HG03060 (cell line): ENCODE results near the gene PFKFB3.
"Not testable (repeated sequence)": the region's sequence is repeated elsewhere in the genome, so short reads cannot be mapped to it uniquely, and the experiment has no call there.

Source experiments
- ATAC-seq: cut with Tn5 transposase; IDR thresholded peaks from one replicate; pipeline ENCODE4 v1.9.1; 2021; ENCODE audit warnings: low read depth, moderate number of reproducible peaks; ENCODE audit not compliant: unreplicated experiment

Gene PFKFB3

GRCh38 chr10:6200734-6201515 lies 1.8 kb upstream of the PFKFB3 start:
- no peak for ATAC-seq

GRCh38 chr10:6201516-6201975 lies 1.2 kb upstream of the PFKFB3 start:
- peak; percentile 27 for ATAC-seq

- ATAC-seq, result peak; percentile 3
Measured at GRCh38 chr10:6202098-6202683, 541 bp upstream of the PFKFB3 start.

- peak; percentile 11 for ATAC-seq
Measured at GRCh38 chr10:6203331-6204062, 765 bp downstream of the PFKFB3 start.

DNA sequence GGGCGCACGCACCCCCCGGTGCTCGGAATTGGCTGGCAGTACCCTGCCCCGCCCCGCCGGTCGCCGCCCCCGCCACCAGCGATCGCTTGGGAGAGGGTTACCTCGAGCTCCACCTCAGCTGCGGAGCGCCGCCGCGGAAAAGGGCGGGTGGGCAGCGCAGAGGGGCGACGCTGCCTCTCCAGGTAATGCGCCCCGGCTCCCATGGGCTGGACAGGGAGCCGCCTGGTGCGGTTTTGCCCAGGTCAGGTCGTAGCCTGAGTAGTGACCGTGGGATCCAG lies 1.3 kb downstream of the PFKFB3 start:
- ATAC-seq, result no peak

GRCh38 chr10:6204341-6205191 lies 1.8 kb downstream of the PFKFB3 start:
- no peak for ATAC-seq

DNA sequence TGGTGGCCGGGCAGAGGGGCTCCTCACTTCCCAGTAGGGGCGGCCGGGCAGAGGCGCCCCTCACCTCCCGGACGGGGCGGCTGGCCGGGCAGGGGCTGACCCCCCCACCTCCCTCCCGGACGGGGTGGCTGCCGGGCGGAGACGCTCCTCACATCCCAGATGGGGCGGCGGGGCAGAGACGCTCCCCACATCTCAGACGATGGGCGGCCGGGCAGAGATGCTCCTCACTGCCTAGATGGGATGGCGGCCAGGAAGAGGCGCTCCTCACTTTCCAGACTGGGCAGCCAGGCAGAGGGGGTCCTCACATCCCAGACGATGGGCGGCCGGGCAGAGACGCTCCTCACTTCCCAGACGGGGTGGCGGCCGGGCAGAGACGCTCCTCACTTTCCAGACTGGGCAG lies 3.8 kb downstream of the PFKFB3 start:
- not testable (repeated sequence) for ATAC-seq

DNA sequence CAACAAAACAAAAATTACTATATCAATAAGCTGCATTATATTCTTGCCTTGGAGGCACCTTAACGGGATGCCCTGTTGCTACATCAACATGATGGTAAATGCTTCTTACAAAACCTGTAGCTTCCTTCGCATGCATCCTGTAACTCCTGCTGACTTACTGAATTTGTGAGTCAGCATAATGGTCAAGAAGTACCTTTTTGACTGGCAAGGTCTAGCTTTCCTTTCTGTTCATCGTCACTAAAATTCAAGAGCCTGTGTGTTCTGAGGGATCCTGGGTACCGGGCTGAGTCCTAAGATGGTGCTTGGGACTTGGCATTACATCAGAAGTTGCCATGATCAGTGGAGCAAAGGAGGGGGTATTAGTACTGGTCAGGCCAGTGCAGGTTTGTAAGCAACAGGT lies 4.9 kb downstream of the PFKFB3 start:
- no peak for ATAC-seq

GRCh38 chr10:6208799-6209235 lies 6.1 kb downstream of the PFKFB3 start:
- ATAC-seq, result no peak

DNA sequence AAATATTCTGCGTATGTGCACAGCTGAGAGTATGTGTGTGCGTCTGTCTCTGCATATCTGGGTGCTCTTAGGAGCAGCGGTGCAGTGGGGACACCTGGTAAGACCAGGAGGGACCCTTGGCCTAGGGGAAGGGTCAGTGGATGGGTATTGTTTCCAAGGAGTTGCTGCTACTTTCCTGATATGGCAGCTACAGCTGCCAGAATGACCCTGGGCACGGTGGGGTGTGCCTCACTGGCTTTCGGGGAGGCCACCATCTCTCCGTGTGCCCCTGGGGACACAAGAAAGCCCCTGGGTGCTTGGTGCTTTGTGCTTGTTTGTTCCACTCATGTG lies 8.6 kb downstream of the PFKFB3 start:
- ATAC-seq, result no peak

DNA sequence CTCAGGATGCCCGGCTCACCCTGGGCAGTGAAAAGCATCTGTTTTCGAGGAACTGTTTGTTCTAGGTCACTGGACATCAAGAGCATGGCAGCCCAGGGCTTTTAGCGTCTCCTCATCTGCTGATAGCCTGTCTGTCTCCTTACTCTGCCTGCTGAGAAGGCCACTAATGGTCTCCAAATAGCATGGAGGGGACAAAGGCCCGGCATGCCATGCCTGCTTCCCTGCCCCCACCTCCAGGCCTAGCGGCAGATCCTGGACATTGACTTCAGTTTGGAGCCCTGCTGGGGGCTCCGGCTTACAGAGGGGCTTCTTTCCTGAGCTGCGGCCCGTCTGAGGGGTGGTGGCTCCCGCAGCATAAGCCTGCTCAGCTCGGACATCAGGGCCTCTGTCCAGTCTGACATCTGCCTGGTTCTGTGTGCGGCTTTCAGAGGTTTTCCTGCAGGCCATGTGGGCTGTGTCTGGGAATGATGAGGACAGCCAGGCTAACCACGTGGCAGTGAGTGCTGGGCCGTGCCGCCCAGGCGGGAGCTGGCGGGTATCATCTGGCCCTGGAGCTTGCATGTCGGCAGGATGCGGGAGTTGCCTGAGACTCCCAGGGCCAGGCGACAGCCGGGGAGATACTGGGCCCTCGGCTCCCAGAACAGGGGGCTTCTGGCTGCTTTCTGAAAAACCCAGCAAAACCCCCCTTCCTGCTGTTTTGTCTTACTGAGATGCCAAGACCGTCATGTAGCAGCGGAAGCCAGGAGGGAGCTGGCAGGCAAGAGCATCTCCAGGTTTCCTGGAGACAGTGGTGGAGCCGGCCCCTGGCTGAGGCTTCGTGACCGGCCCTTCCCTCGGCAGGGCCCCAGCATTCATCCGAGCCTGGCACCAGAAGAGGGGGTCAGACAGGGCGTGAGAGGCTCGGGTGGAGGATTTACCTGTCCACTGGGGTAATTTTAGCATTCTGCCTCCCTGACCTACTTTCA lies 9.2 kb downstream of the PFKFB3 start:
- no peak for ATAC-seq

- ATAC-seq, result no peak
Measured at GRCh38 chr10:6212806-6213205, 10.1 kb downstream of the PFKFB3 start.

GRCh38 chr10:6213257-6213905 lies 10.6 kb downstream of the PFKFB3 start:
- no peak for ATAC-seq

- no peak for ATAC-seq
Measured at GRCh38 chr10:6213908-6214307, 11.2 kb downstream of the PFKFB3 start.

DNA sequence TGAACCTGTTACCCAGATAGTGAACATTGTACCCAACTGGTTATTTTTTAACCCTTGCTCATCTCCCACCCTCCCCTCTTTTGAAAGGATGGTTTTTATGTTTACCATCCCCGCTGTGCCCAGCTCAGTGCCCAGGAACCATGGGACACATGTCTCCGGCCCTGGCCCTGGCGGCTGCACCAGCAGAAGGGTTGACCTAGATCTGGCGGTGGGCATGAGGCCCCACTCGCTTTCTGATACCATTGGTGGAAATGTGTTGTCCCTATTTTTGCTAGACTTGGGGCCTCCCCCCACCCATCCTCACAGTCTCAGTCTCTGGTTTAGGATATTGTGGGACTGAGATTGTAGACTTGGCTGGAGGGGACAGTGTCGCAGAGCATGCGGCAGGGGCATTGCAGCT lies 11.9 kb downstream of the PFKFB3 start:
- ATAC-seq, result no peak

DNA sequence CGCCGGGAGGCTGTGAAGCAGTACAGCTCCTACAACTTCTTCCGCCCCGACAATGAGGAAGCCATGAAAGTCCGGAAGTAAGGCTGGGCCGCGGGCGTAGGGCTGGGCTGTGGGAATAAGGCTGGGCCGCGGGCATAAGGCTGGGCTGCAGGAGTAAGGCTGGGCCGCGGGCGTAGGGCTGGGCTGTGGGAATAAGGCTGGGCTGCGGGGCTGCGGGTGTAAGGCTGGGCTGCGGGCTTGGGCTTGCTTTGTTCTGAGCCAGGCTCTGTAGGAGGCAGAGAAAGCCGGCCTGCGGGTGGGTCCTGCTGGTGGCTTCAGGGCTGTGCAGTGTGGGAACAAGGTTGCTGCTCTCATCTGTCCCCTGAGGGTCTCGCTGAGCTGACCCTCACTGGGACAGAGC lies 12.5 kb downstream of the PFKFB3 start:
- no peak for ATAC-seq

DNA sequence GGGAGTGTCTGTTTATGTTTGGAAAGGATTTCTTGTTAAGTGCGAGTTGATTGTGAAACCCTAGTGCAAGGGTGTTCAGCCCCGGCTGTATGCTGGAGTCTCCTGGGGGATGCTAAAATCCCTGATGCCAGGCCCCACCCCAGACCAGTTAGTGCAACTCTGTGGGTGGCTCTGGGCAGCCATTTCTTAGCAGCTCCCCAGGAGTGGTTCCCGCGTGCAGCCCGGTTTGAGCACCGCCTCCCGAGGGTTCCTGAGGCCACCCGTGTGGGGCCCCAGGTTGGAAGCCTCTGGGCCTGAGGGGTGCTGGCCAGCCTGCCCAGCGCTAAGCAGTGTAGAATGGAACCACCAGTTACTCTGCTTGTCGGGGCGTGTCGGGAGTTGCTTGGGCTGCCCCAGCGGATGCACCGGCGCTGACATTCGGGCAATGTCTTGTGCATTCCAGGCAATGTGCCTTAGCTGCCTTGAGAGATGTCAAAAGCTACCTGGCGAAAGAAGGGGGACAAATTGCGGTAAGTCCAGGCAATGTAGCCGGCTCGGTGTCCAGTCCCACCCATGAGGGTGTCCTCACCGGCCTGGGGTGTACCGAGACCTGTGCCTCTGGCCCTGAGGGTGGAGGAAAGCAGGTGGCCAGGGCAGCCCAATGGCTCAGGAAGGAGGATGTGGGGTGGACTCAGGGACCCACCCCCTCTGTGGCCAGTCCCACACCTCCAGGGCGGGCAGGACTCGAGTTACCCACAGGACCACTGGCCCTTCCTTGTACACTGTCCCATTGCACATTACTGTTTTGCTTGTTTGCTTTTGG lies 13.2 kb downstream of the PFKFB3 start:
- no peak for ATAC-seq

DNA sequence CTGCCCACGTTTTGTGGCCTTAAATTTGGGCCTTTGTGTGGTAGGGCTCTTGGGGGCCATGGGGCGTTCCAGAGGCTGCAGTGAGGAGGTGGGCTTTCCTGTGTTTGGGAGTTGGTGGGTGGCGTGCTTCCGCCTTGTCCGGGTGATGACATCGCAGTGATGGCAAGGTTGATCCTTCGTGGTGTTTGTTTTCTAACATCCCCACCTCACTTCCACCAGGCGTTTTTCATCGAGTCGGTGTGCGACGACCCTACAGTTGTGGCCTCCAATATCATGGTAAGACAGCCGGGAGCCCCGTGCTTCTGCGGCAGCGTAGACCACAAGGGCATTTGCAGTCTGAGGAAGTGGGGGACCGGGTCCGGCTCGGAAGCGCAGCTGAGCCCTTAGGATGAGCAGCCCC lies 14.2 kb downstream of the PFKFB3 start:
- ATAC-seq, result no peak

DNA sequence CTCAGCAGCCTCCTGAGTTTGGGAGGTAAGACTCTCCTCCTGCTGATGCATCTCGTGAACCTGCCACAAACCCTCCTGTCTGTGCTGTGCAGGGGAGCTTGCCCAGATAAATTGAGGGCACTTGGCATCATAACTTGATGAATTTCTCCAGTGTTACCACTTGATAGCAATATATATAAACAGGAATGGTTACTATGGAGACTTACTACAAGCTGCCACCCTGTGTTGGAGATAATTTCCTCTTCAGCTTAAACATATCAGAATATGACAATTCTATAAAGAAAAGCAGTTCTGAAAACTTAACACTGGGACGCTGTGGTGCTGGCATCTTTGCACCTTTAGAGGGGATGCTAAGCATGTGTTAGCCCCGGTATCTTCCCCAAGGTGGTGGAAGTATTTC lies 14.9 kb downstream of the PFKFB3 start:
- ATAC-seq, result no peak
